Medulla oblongata (tissue), 1 donor: ENCODE data around the gene KIF25.
"Not testable (repeated sequence)": the region's sequence is repeated elsewhere in the genome, so short reads cannot be mapped to it uniquely, and the experiment has no call there.

Source experiments
- DNase-seq: peaks from one replicate; pipeline ENCODE4 v3.0.0-alpha.2; 2015; ENCODE audit errors: extremely low spot score

The KIF25 gene

GRCh38 chr6:167975458-167975857 is 22.0 kb upstream of the KIF25 start:
- no peak for DNase-seq

GRCh38 chr6:167976116-167976657 is 21.3 kb upstream of the KIF25 start:
- DNase-seq, result not testable (repeated sequence)

GRCh38 chr6:167976708-167977107 is 20.8 kb upstream of the KIF25 start:
- DNase-seq, result no peak

DNA sequence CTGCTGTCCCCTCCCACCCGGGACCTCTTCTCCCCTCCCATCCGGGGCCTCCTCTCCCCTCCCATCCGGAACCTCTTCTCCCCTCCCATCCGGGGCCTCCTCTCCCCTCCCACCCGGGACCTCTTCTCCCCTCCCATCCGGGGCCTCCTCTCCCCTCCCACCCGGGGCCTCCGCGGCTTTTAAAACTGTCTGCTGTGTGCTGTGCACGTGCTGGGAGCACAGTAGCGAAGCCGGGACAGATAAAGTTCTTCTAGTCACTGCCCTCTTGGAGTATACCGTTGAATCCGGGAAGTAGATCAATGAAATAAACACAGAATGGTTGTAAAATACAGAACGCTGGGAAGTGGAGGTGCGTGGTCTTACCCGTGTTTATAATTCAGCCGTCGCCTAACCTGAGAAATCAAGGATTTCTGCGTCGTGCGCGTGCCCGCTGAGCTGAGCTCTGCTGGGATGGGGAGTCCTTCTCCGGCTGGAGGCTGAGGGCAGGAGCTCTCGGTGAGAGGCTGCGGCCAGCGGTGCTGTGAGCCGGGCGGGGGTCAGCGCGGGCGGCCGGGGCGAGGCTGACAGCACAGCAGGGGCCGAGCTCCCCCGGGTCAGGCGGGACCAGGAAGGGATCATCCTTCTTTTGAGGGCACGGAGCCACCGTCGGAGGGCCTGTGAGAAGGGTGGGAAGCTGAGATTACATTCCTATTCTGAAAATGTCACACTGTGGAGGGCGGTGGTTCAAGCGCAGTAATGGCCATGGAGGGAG is 19.6 kb upstream of the KIF25 start:
- no peak for DNase-seq

DNA sequence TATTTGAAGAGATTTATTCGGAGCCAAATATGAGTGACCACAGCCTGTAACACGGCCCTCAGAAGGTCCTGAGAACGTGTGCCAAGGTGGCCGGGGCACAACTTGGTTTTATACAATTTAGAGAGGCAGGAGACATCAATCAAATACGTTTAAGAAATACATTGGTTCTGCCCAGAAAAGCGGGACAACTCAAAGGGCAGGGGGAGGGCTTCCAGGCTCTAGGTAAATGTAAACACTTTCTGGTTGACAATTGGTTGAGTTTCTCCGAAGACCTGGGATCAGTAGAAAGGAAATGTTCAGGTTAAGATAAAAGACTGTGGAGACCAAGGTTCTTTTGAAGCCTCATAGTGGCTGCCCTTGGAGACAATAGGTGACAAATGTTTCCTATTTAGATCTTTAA is 18.9 kb upstream of the KIF25 start:
- DNase-seq, result no peak

GRCh38 chr6:167979436-167980139 is 17.9 kb upstream of the KIF25 start:
- no peak for DNase-seq

GRCh38 chr6:167980911-167981580 is 16.4 kb upstream of the KIF25 start:
- DNase-seq, result no peak

GRCh38 chr6:167981916-167982462 is 15.5 kb upstream of the KIF25 start:
- DNase-seq, result no peak

DNA sequence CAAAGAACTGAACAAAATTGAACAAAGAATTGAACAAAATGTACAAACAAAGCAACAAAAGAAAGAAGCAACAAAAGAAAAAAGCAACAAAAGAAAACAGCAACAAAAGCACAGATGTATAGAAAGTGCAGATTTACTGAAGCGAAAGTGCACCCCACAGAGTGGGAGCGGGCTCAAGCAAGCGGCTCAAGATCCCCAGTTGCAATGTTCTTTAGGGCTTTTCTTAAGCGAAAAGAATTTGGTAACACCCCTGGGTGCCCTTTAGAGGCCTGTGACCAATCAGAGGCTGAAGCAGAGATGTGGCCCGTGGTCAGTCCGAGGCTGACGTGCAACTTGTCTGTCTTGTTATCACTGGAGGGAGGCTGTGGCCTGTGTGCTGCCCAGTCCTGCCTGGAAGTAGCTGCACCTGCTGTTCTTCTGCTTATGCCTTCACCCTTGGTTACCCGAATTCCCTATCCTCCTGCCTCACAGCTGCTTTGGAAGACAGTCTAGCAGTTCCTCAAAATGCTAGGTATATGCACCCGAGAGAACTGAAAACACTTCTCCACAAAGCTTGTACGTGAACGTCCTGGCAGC is 13.2 kb upstream of the KIF25 start:
- no peak for DNase-seq

DNA sequence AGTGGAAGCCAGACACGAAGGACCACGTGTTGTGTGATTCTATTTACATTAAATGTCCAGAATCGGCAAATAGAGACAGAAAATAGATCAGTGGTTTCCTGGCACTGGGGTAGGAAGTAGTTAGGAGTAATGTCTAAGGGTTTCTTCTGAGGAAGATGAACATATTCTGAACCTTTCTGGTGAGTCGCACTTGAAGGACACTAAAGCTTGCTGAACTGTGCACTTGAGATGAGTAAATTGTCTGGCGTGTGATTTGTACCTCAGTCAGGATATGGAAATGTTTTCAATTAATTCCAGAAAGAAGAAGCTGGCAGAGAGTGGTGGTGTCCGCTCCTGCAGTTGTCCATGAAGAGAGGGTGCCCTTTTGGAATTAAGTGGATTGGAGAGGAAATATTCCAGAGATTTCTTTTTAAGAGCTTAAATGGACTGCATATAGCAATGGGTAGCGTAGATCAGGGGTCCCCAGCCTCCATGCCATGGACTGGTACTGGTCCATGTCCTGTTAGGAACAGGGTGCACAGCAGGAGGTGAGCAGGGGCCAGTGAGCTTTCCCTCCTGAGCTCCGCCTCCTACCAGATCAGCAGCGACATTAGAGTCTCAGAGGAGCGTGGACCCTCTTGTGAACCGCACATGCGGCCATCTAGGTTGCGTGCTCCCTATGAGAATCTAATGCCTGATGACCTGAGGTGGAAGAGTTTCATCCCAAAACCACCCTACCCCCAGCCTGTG is 12.4 kb upstream of the KIF25 start:
- no peak for DNase-seq

- no peak for DNase-seq
Measured at GRCh38 chr6:167985911-167986595, 11.4 kb upstream of the KIF25 start.

- no peak for DNase-seq
Measured at GRCh38 chr6:167987396-167988153, 9.9 kb upstream of the KIF25 start.

- no peak for DNase-seq
Measured at GRCh38 chr6:167988154-167988495, 9.3 kb upstream of the KIF25 start.

- no peak for DNase-seq
Measured at GRCh38 chr6:167988945-167989841, 8.3 kb upstream of the KIF25 start.

DNA sequence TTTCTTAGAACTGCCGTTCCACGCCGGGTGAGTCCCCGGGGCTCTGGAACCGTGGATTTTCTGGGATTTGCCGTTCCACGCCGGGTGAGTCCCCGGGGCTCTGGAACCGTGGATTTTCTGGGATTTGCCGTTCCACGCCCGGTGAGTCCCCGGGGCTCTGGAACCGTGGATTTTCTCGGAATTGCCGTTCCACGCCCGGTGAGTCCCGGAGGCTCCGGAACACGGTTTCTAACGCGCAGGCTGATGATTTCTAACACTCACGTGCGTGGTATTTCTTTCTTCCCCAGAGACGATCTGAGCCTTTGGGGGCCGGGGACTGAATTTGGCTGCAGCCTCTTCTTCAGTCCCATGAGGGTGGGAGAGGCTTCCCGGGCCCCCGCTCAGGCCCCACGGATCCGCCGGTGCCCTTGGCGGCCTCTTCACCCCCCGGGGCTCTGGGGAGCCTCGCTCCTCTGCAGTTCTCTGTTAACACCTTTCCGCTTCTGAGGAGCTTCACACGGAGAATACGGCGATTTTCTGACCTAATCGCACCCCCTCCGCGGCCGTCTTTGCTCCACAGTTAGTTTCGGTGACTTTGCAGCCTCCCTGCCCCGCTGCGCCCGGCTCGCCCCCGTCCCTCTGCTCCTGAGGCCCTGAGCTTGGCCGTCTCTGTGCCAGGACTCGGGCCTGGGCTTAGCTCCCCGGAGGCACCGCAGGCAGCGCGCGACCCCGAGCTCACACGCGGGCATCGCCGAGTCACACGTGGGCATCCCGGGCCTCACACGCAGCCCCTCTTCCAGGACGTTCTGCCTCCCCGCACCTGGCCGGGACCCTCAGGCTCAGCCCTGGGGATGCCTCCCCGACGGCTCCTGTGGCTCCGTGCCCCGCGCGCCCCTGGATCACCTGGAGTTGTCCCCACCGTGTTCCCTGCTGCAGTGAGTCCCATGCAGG is 7.2 kb upstream of the KIF25 start:
- DNase-seq, result no peak

DNA sequence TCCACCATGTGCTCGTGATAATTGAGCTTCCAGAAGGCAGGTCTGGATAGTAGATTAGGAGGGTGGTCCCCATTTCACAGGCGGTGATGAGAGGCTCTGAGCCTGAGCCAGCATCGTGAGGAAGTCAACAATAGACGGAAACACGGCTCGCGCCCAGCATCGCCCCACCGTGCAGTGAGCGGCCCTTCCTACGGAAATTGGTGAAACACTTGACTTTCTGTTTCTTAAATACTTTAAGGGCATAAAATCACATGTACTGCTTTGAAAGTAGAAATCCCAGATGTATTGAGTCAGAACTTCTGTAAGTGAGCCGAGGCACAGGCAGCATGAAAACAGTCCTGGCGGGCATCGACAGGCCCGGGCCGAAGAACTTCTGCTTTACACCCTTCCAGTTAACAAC is 4.3 kb upstream of the KIF25 start:
- DNase-seq, result no peak

DNA sequence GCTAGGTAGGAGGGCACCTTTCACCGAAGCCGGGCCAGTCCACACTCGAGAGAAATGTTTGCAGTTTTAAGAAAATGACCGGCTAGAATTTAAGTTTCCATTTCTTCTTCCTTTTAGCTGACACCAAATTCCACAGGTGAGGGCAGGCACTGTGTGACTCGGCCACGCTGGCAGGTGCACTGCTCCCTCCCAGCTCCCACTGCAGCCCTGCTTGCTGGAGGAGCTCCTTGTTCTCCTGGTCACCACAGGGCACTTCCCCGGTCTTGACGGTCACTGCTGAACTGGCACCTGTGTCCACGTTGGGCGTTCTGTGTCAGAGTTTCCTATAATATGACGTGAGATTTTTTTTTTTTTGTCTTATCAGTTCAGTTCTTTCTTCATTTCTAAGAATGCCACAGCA is 3.6 kb upstream of the KIF25 start:
- DNase-seq, result no peak

DNA sequence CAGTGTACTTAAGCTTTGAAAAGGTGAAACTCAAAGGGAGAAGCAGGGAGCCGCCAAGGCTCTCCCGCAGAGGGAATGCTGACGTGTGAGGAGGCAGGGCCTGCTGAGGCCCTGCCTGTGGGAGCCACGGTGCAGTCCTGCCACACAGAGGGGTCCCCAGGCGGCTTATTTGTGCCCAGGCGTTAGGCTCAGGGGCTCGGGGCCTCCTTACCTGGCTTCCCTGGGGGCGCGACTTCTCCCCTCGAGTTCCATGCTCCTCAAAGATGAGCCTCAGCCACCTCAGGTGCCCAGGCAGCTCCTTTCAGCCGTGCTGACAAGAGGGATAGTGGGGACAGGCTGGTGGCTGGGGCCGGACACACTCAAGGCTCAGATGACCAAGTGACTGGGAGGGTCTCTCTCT is 2.2 kb upstream of the KIF25 start:
- no peak for DNase-seq
